Sigmoid colon (tissue), 7 donors: Measurements from ENCODE around the gene FAM81A. TPM values are rescaled to one million over a fixed set of nuclear protein-coding genes. Genes with fewer than 3 reads are reported as not detected.

Source experiments
- DNase-seq: peaks from one replicate; pipeline ENCODE4 v3.0.0-alpha.2; 2019
- H3K27ac ChIP-seq, 4 donors: fragments of 200-600 bp; sonication (generic); one replicate each; pipeline ENCODE4 v1.5.1; 2016 to 2019; ENCODE audit warnings: mild to moderate bottlenecking in 1 of 4
- H3K27me3 ChIP-seq, 3 donors: fragments of 200-600 bp; sonication (generic); one replicate each; pipeline ENCODE4 v1.5.1; 2019; ENCODE audit warnings: mild to moderate bottlenecking in 1 of 3
- H3K36me3 ChIP-seq, 4 donors: fragments of 200-600 bp; sonication (generic); one replicate each; pipeline ENCODE4 v1.5.1; 2016 to 2019
- H3K4me1 ChIP-seq, 4 donors: fragments of 200-600 bp; sonication (generic); one replicate each; pipeline ENCODE4 v1.5.1; 2017 to 2019
- H3K4me3 ChIP-seq, 4 donors: fragments of 200-600 bp; sonication (generic); one replicate each; pipeline ENCODE4 v1.5.1; 2017 to 2019; ENCODE audit warnings: mild to moderate bottlenecking in 2 of 4, moderate library complexity in 1 of 4
- H3K9me3 ChIP-seq, 4 donors: fragments of 200-600 bp in 3 of 4; sonication (generic) in 3 of 4; one replicate each; pipeline versions ENCODE4 v1.5.1 to v1.6.1; 2013 to 2019
- CTCF ChIP-seq, 4 experiments: fragments of 450-650 bp in 3 of 4; fragments of 200-600 bp in 1 of 4; IDR thresholded peaks; one replicate each; pipeline ENCODE4 v1.5.1; 2016 to 2019; ENCODE audit warnings: antibody characterized with exemption in 4 of 4, mild to moderate bottlenecking in 3 of 4, moderate library complexity in 2 of 4
- EP300 ChIP-seq, 4 donors: sonication (generic); formaldehyde crosslinking; IDR thresholded peaks; one replicate each; pipeline ENCODE4 v1.6.1; 2017; ENCODE audit warnings: antibody characterized with exemption in 4 of 4
- POLR2A ChIP-seq, 2 donors: fragments of 450-650 bp; IDR thresholded peaks; one replicate each; pipeline ENCODE4 v1.6.1; 2016; ENCODE audit warnings: antibody characterized with exemption in 2 of 2, mild to moderate bottlenecking in 2 of 2, moderate library complexity in 2 of 2
- POLR2AphosphoS5 ChIP-seq, 4 donors: sonication (generic); formaldehyde crosslinking; IDR thresholded peaks; one replicate each; pipeline ENCODE4 v1.6.1; 2017; ENCODE audit warnings: antibody characterized with exemption in 4 of 4
- WGBS, 2 donors: extraction: QIAGEN DNeasy Blood & Tissue Kit; methylation state at CpG; one replicate each; pipeline ENCODE4 v1.1.7; 2013; 5-methylcytosine and 5-hydroxymethylcytosine counted together
- intact Hi-C: fragments of 100-400 bp; cut with DNase I; formaldehyde crosslinking; loops from one replicate; pipeline ENCODE4 v1.15.1; 2023
- polyA plus RNA-seq, 3 donors: library from polyadenylated mRNA; stranded (reverse); fragments of 200-250 nt; gene quantifications; one replicate each; pipeline ENCODE4 v1.2.3, GENCODE V29; 2013
- total RNA-seq, 4 donors: library from RNA; depleted of rRNA; stranded (reverse); fragments of >200 nt; gene quantifications; one replicate each; pipeline ENCODE4 v1.1.0, GENCODE V29; 2016
- donor health status: healthy with polysubstance abuse.
- donor health status: Bipolar disorder and iron deficiency.
- donor health status: healthy.

Gene FAM81A
- total and polyA plus RNA-seq, 7 donors: under 0.01 to 4.7 (median 2.5) TPM; not detected in 1

GRCh38 chr15:59550530-59550929 is 112.5 kb downstream of the FAM81A start:
- no peaks in the 10 kb centered on the region for H3K36me3 ChIP-seq
- no peak overlapping the region for H3K27ac ChIP-seq
- no peak overlapping the region for H3K4me3 ChIP-seq
- no peaks in the 10 kb centered on the region for H3K27me3 ChIP-seq
- no peaks in the 10 kb centered on the region for H3K9me3 ChIP-seq
- intact Hi-C loops: no loop called here
- peak; percentile 20 for DNase-seq
- H3K4me1 ChIP-seq: no peaks in the 10 kb centered on the region
- WGBS, 2 donors: 5 to 23% methylated on average over 1 of the region's 1 CpG
- TF ChIP-seq POLR2AphosphoS5 (IDR thresholded peaks at IDR 0.05) (no peak), EP300 (IDR thresholded peaks at IDR 0.05) (no peak), CTCF (IDR thresholded peaks at IDR 0.05) (no peak), POLR2A (IDR thresholded peaks at IDR 0.05) (no peak)

GRCh38 chr15:59550956-59551355 is 113.0 kb downstream of the FAM81A start:
- Histone ChIP-seq H3K9me3 (no peaks in the 10 kb centered on the region), H3K4me3 (no peak overlapping the region), H3K27ac (no peak overlapping the region), H3K4me1 (no peaks in the 10 kb centered on the region), H3K27me3 (no peaks in the 10 kb centered on the region), H3K36me3 (no peaks in the 10 kb centered on the region)
- intact Hi-C loops: no loop called here
- TF ChIP-seq POLR2A (IDR thresholded peaks at IDR 0.05) (no peak), CTCF (IDR thresholded peaks at IDR 0.05) (no peak), EP300 (IDR thresholded peaks at IDR 0.05) (no peak), POLR2AphosphoS5 (IDR thresholded peaks at IDR 0.05) (no peak)
- 6 to 57% methylated on average over 3 of the region's 3 CpGs for WGBS, 2 donors
- no peak for DNase-seq

- intact Hi-C loops: no loop called here
- peak; percentile 5 for DNase-seq
- TF ChIP-seq POLR2A (IDR thresholded peaks at IDR 0.05): no peak
- no peak for TF ChIP-seq CTCF (IDR thresholded peaks at IDR 0.05)
- no peak for TF ChIP-seq POLR2AphosphoS5 (IDR thresholded peaks at IDR 0.05)
- no peak for TF ChIP-seq EP300 (IDR thresholded peaks at IDR 0.05)
- WGBS, 2 donors: 88% methylated on average over 12 of the region's 12 CpGs
- H3K27ac ChIP-seq: no peak overlapping the region
- H3K36me3 ChIP-seq: no peaks in the 10 kb centered on the region
- H3K4me3 ChIP-seq: no peak overlapping the region
- no peaks in the 10 kb centered on the region for H3K9me3 ChIP-seq
- H3K27me3 ChIP-seq: no peaks in the 10 kb centered on the region
- H3K4me1 ChIP-seq: no peaks in the 10 kb centered on the region
Observed at GRCh38 chr15:59553879-59554735, 116.1 kb downstream of the FAM81A start.

- TF ChIP-seq POLR2A (IDR thresholded peaks at IDR 0.05): no peak
Observed at GRCh38 chr15:59555696-59556095, 117.7 kb downstream of the FAM81A start.

GRCh38 chr15:59556380-59556779 is 118.4 kb downstream of the FAM81A start:
- no peaks in the 10 kb centered on the region for H3K9me3 ChIP-seq
- no peaks in the 10 kb centered on the region for H3K4me1 ChIP-seq
- H3K4me3 ChIP-seq: no peak overlapping the region
- 95 to 97% methylated on average over 2 of the region's 2 CpGs for WGBS, 2 donors
- intact Hi-C loops: no loop called here
- no peaks in the 10 kb centered on the region for H3K27me3 ChIP-seq
- TF ChIP-seq EP300 (IDR thresholded peaks at IDR 0.05): no peak
- TF ChIP-seq POLR2A (IDR thresholded peaks at IDR 0.05): no peak
- TF ChIP-seq POLR2AphosphoS5 (IDR thresholded peaks at IDR 0.05): no peak
- TF ChIP-seq CTCF (IDR thresholded peaks at IDR 0.05): no peak
- H3K36me3 ChIP-seq: no peaks in the 10 kb centered on the region
- H3K27ac ChIP-seq: no peak overlapping the region
- DNase-seq: no peak

More at GRCh38 chr15:59555696-59556095, 117.7 kb downstream of the FAM81A start:
- Histone ChIP-seq H3K9me3 (no peaks in the 10 kb centered on the region), H3K4me1 (no peaks in the 10 kb centered on the region), H3K4me3 (no peak overlapping the region), H3K27ac (no peak overlapping the region), H3K27me3 (no peaks in the 10 kb centered on the region), H3K36me3 (no peaks in the 10 kb centered on the region)
- intact Hi-C loops: no loop called here
- DNase-seq: no peak
- WGBS, 2 donors: 41 to 79% methylated on average over 4 of the region's 4 CpGs
